Stimulated activated CD4-positive, alpha-beta T cell treated with anti-CD3 and anti-CD28 coated beads, TNF-alpha, amount 100 ng/mL, for 1 hour (primary cell): ENCODE results near the gene CFB.
"Not testable (repeated sequence)": the region's sequence is repeated elsewhere in the genome, so short reads cannot be mapped to it uniquely, and the experiment has no call there.

Experiments
- DNase-seq, 3 donors: peaks; one replicate each; pipeline ENCODE4 v3.0.0-alpha.2; 2020; ENCODE audit warnings: low read depth in 3 of 3, low spot score in 1 of 3

Gene CFB

GRCh38 chr6:31945507-31946369, at the start of gene CFB:
CFB (plus strand) TSS chr6:31946095; CDS start chr6:31946222, 127 bp downstream.
- no peak for DNase-seq

- no peak for DNase-seq
These were observed 49.4 kb upstream of the CFB start for GRCh38 chr6:31896493-31896855.

GRCh38 chr6:31896856-31897611, 48.9 kb upstream of the CFB start:
- DNase-seq, result peak in 1 of 3 donors; percentile 21

GRCh38 chr6:31897612-31898382, 48.1 kb upstream of the CFB start, which contains the start of gene EHMT2:
EHMT2 (minus strand) TSS chr6:31897698; CDS start chr6:31897677, 21 bp downstream.
- DNase-seq, result peak; percentile 40 to 77 (median 61)

GRCh38 chr6:31898383-31899011, 47.4 kb upstream of the CFB start:
- no peak for DNase-seq

GRCh38 chr6:31899215-31899614, 46.7 kb upstream of the CFB start:
- no peak for DNase-seq

GRCh38 chr6:31899882-31900722, 45.8 kb upstream of the CFB start:
- DNase-seq, result no peak

- no peak for DNase-seq
These were observed 44.9 kb upstream of the CFB start for GRCh38 chr6:31900917-31901414.

GRCh38 chr6:31901415-31901952, 44.4 kb upstream of the CFB start:
- DNase-seq, result peak; percentile 22 to 56 (median 41)

GRCh38 chr6:31901953-31902643, 43.8 kb upstream of the CFB start, which contains the start of gene ZBTB12:
ZBTB12 (minus strand) TSS chr6:31902086; CDS start chr6:31901305, 781 bp downstream.
- peak; percentile 61 to 75 (median 69) for DNase-seq

- DNase-seq, result no peak
These were observed 41.9 kb upstream of the CFB start for GRCh38 chr6:31903957-31904356.

GRCh38 chr6:31905041-31905440, 40.9 kb upstream of the CFB start:
- no peak for DNase-seq

GRCh38 chr6:31906122-31906521, 39.8 kb upstream of the CFB start:
- no peak for DNase-seq

GRCh38 chr6:31906727-31907126, 39.2 kb upstream of the CFB start:
- not testable (repeated sequence) for DNase-seq

GRCh38 chr6:31907158-31907813, 38.6 kb upstream of the CFB start:
- no peak for DNase-seq

GRCh38 chr6:31908255-31908654, 37.6 kb upstream of the CFB start:
- DNase-seq, result not testable (repeated sequence)

GRCh38 chr6:31908791-31909190, 37.1 kb upstream of the CFB start:
- no peak for DNase-seq

- not testable (repeated sequence) for DNase-seq
These were observed 36.6 kb upstream of the CFB start for GRCh38 chr6:31909298-31909697.
